Sigmoid colon (tissue), 7 donors: ENCODE data around the gene BTNL2. TPM values are rescaled to one million over a fixed set of nuclear protein-coding genes. Genes with fewer than 3 reads are reported as not detected.
A peak's percentile ranks its signal among the peaks of the same experiment; 100 is the strongest.
"Not testable (repeated sequence)": the region's sequence is repeated elsewhere in the genome, so short reads cannot be mapped to it uniquely, and the experiment has no call there.

Source experiments
- DNase-seq: peaks from one replicate; pipeline ENCODE4 v3.0.0-alpha.2; 2019
- H3K27ac ChIP-seq, 4 donors: fragments of 200-600 bp; sonication (generic); one replicate each; pipeline ENCODE4 v1.5.1; 2016 to 2019; ENCODE audit warnings: mild to moderate bottlenecking in 1 of 4
- H3K27me3 ChIP-seq, 3 donors: fragments of 200-600 bp; sonication (generic); one replicate each; pipeline ENCODE4 v1.5.1; 2019; ENCODE audit warnings: mild to moderate bottlenecking in 1 of 3
- H3K36me3 ChIP-seq, 4 donors: fragments of 200-600 bp; sonication (generic); one replicate each; pipeline ENCODE4 v1.5.1; 2016 to 2019
- H3K4me1 ChIP-seq, 4 donors: fragments of 200-600 bp; sonication (generic); one replicate each; pipeline ENCODE4 v1.5.1; 2017 to 2019
- H3K4me3 ChIP-seq, 4 donors: fragments of 200-600 bp; sonication (generic); one replicate each; pipeline ENCODE4 v1.5.1; 2017 to 2019; ENCODE audit warnings: mild to moderate bottlenecking in 2 of 4, moderate library complexity in 1 of 4
- H3K9me3 ChIP-seq, 4 donors: fragments of 200-600 bp in 3 of 4; sonication (generic) in 3 of 4; one replicate each; pipeline versions ENCODE4 v1.5.1 to v1.6.1; 2013 to 2019
- CTCF ChIP-seq, 4 experiments: fragments of 450-650 bp in 3 of 4; fragments of 200-600 bp in 1 of 4; IDR thresholded peaks; one replicate each; pipeline ENCODE4 v1.5.1; 2016 to 2019; ENCODE audit warnings: antibody characterized with exemption in 4 of 4, mild to moderate bottlenecking in 3 of 4, moderate library complexity in 2 of 4
- EP300 ChIP-seq, 4 donors: sonication (generic); formaldehyde crosslinking; IDR thresholded peaks; one replicate each; pipeline ENCODE4 v1.6.1; 2017; ENCODE audit warnings: antibody characterized with exemption in 4 of 4
- POLR2A ChIP-seq, 2 donors: fragments of 450-650 bp; IDR thresholded peaks; one replicate each; pipeline ENCODE4 v1.6.1; 2016; ENCODE audit warnings: antibody characterized with exemption in 2 of 2, mild to moderate bottlenecking in 2 of 2, moderate library complexity in 2 of 2
- POLR2AphosphoS5 ChIP-seq, 4 donors: sonication (generic); formaldehyde crosslinking; IDR thresholded peaks; one replicate each; pipeline ENCODE4 v1.6.1; 2017; ENCODE audit warnings: antibody characterized with exemption in 4 of 4
- WGBS, 2 donors: extraction: QIAGEN DNeasy Blood & Tissue Kit; methylation state at CpG; one replicate each; pipeline ENCODE4 v1.1.7; 2013; 5-methylcytosine and 5-hydroxymethylcytosine counted together
- intact Hi-C: fragments of 100-400 bp; cut with DNase I; formaldehyde crosslinking; loops from one replicate; pipeline ENCODE4 v1.15.1; 2023
- polyA plus RNA-seq, 3 donors: library from polyadenylated mRNA; stranded (reverse); fragments of 200-250 nt; gene quantifications; one replicate each; pipeline ENCODE4 v1.2.3, GENCODE V29; 2013
- total RNA-seq, 4 donors: library from RNA; depleted of rRNA; stranded (reverse); fragments of >200 nt; gene quantifications; one replicate each; pipeline ENCODE4 v1.1.0, GENCODE V29; 2016
- donor health status: healthy with polysubstance abuse.
- donor health status: Bipolar disorder and iron deficiency.
- donor health status: healthy.

The BTNL2 gene
- total and polyA plus RNA-seq, 7 donors: not detected

GRCh38 chr6:32439139-32439538, 32.2 kb upstream of the BTNL2 start:
- intact Hi-C loops: no loop called here
- Histone ChIP-seq H3K27me3 (no peaks in the 10 kb centered on the region), H3K36me3 (no peaks in the 10 kb centered on the region), H3K4me1 (no peaks in the 10 kb centered on the region), H3K9me3 (no peaks in the 10 kb centered on the region), H3K27ac (peak overlapping the region in 2 of 4 donors; percentile 60 to 69), H3K4me3 (no peak overlapping the region)
- no peak for DNase-seq
- WGBS, 2 donors: 43 to 61% methylated on average over 1 of the region's 1 CpG
- no peak for TF ChIP-seq POLR2AphosphoS5 (IDR thresholded peaks at IDR 0.05)
- no peak for TF ChIP-seq CTCF (IDR thresholded peaks at IDR 0.05)
- TF ChIP-seq EP300 (IDR thresholded peaks at IDR 0.05): no peak
- no peak for TF ChIP-seq POLR2A (IDR thresholded peaks at IDR 0.05)

DNA sequence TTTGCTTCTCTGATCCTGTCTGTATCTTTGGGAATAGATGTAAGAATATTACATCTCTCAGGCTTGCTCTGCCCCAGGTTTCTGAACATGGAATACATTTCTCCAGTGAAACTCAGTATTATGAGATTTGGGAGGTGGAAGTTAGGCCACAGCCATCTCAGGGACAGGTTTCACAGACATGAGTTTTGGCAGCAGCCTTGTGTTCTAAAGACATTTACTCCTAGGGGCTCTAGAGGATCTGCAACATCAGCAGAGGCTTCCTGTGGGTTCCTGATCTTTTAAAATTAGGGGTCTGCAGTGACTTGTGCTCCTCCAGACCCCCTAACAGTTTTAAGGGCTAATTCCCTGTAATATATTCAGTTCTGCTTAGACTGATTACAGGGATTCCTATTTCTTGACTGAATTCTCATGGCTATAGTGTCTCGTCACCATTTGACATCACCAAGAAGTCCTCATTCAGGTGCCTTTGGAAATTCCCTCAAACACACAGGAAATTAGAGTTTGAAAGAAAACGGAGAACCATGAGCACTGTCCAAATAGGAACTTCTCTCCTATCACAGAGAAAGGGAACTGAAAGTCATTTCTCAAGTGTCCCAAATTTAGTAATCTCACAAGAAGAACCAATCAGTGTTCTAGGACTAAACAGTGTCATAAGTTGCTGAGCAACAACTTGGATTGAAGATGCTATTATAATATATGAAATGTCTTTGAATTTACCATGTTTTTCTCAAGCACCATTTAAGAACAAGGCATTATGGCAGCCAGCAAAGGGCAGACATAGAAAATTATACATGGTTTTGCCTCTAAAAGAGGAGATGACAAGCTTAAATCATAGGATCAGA, 30.2 kb upstream of the BTNL2 start:
- no peak for DNase-seq
- H3K27me3 ChIP-seq: no peaks in the 10 kb centered on the region
- H3K4me1 ChIP-seq: no peaks in the 10 kb centered on the region
- WGBS, 2 donors: 40 to 64% methylated on average over 2 of the region's 2 CpGs
- intact Hi-C loops: no loop called here
- H3K4me3 ChIP-seq: no peak overlapping the region
- no peaks in the 10 kb centered on the region for H3K9me3 ChIP-seq
- peak overlapping the region in 3 of 4 donors; percentile 33 to 52 (median 49) for H3K27ac ChIP-seq
- TF ChIP-seq POLR2AphosphoS5 (IDR thresholded peaks at IDR 0.05) (peak in 1 of 4 donors; percentile 40), EP300 (IDR thresholded peaks at IDR 0.05) (no peak), POLR2A (IDR thresholded peaks at IDR 0.05) (no peak), CTCF (IDR thresholded peaks at IDR 0.05) (no peak)
- H3K36me3 ChIP-seq: no peaks in the 10 kb centered on the region

- WGBS, 2 donors: 67 to 79% methylated on average over 4 of the region's 4 CpGs
- H3K27ac ChIP-seq: no peak overlapping the region
- intact Hi-C loops: no loop called here
These were observed 29.2 kb upstream of the BTNL2 start for GRCh38 chr6:32436186-32436585.

GRCh38 chr6:32433950-32434349, 27.0 kb upstream of the BTNL2 start:
- not testable (repeated sequence) for H3K27ac ChIP-seq, H3K4me3 ChIP-seq, H3K27me3 ChIP-seq, H3K4me1 ChIP-seq, H3K36me3 ChIP-seq, H3K9me3 ChIP-seq, DNase-seq
- intact Hi-C loops: loop anchor here (5.0 kb wide), 1 partner anchor 268 kb away; no protein-coding TSS in a partner anchor
- 93 to 97% methylated on average over 1 of the region's 1 CpG for WGBS, 2 donors

More at GRCh38 chr6:32436186-32436585, 29.2 kb upstream of the BTNL2 start:
- Histone ChIP-seq H3K9me3 (no peaks in the 10 kb centered on the region), H3K4me3 (no peak overlapping the region), H3K27me3 (no peaks in the 10 kb centered on the region), H3K36me3 (no peaks in the 10 kb centered on the region), H3K4me1 (no peaks in the 10 kb centered on the region)
- no peak for DNase-seq
- no peak for TF ChIP-seq POLR2AphosphoS5 (IDR thresholded peaks at IDR 0.05)
- TF ChIP-seq EP300 (IDR thresholded peaks at IDR 0.05): no peak
- no peak for TF ChIP-seq POLR2A (IDR thresholded peaks at IDR 0.05)
- TF ChIP-seq CTCF (IDR thresholded peaks at IDR 0.05): no peak

- no peak for TF ChIP-seq POLR2AphosphoS5 (IDR thresholded peaks at IDR 0.05)
- peak in 2 of 4 experiments; percentile 16 to 36 for TF ChIP-seq CTCF (IDR thresholded peaks at IDR 0.05)
- intact Hi-C loops: loop anchor here (5.0 kb wide), 1 partner anchor 270 kb away; no protein-coding TSS in a partner anchor
- Histone ChIP-seq H3K27me3 (peaks cover 0 to 5% (median 0%) of the 10 kb centered on the region in 3 donors), H3K27ac (no peak overlapping the region), H3K36me3 (no peaks in the 10 kb centered on the region), H3K4me3 (no peak overlapping the region), H3K9me3 (no peaks in the 10 kb centered on the region), H3K4me1 (no peaks in the 10 kb centered on the region)
- DNase-seq: no peak
- WGBS, 2 donors: 7 to 9% methylated on average over 1 of the region's 1 CpG
These were observed 25.1 kb upstream of the BTNL2 start for GRCh38 chr6:32432050-32432450.
